Measurements from ENCODE around the gene ERCC6. TPM values are rescaled to one million over a fixed set of nuclear protein-coding genes. Genes with fewer than 3 reads are reported as not detected.
A peak's percentile ranks its signal among the peaks of the same experiment; 100 is the strongest.

The ERCC6 gene
- total RNA-seq, 1 experiment from 2014 or later = 64.4 TPM

GRCh38 chr10:49534670-49535381 lies 4.1 kb downstream of the ERCC6 start:
- BruUV-seq (replicated peaks) = no TSS peak
- DNase-seq (ENCODE audit: unreplicated experiment) = peak; percentile 8
- ChIA-PET POLR2A (interaction anchor here (1.0 to 1.9 kb wide), 5 partner anchors 10 to 946 kb away, joined by 3 to 7 read pairs (median 5); no protein-coding TSS in a partner anchor), CTCF (interaction anchor here (1.1 to 1.2 kb wide), 2 partner anchors 59 to 877 kb away, joined by 3 read pairs; no protein-coding TSS in a partner anchor)
- Mint-ChIP-seq H3K36me3 (ENCODE audit: insufficient read depth, unreplicated experiment) (peaks cover 76% of the 10 kb centered on the region), H3K27ac (ENCODE audit: low read depth, unreplicated experiment) (peak overlapping the region; percentile 43), H3K4me3 (ENCODE audit: unreplicated experiment) (peak overlapping the region; percentile 51), H3K9me3 (ENCODE audit: unreplicated experiment) (no peaks in the 10 kb centered on the region), H3K4me1 (ENCODE audit: insufficient read depth, unreplicated experiment) (peaks cover 49% of the 10 kb centered on the region), H3K27me3 (ENCODE audit: insufficient read depth, unreplicated experiment) (no peaks in the 10 kb centered on the region)
- TF ChIP-seq CTCF (IDR thresholded peaks at IDR 0.05; ENCODE audit: unreplicated experiment) = no peak
- intact Hi-C loops (cut with micrococcal nuclease) = loop anchor here (1.0 kb wide), 1 partner anchor 58 kb away; no protein-coding TSS in a partner anchor

GRCh38 chr10:49532461-49532860 lies 6.5 kb downstream of the ERCC6 start:
- H3K27ac Mint-ChIP-seq (ENCODE audit: low read depth, unreplicated experiment) = peak overlapping the region; percentile 32
- CTCF ChIA-PET = interaction anchor here (0.6 to 7.3 kb wide), 6 partner anchors 9 to 151 kb away, joined by 3 to 50 read pairs (median 6); no protein-coding TSS in a partner anchor
- H3K27me3 Mint-ChIP-seq (ENCODE audit: insufficient read depth, unreplicated experiment) = no peaks in the 10 kb centered on the region
- no peak for DNase-seq (ENCODE audit: unreplicated experiment)
- BruUV-seq (replicated peaks) = no TSS peak
- no peaks in the 10 kb centered on the region for H3K9me3 Mint-ChIP-seq (ENCODE audit: unreplicated experiment)
- H3K4me1 Mint-ChIP-seq (ENCODE audit: insufficient read depth, unreplicated experiment) = peaks cover 51% of the 10 kb centered on the region
- H3K4me3 Mint-ChIP-seq (ENCODE audit: unreplicated experiment) = no peak overlapping the region
- peaks cover 91% of the 10 kb centered on the region for H3K36me3 Mint-ChIP-seq (ENCODE audit: insufficient read depth, unreplicated experiment)
- intact Hi-C loops (cut with micrococcal nuclease) = no loop called here
- POLR2A ChIA-PET = interaction anchor here (0.6 to 0.8 kb wide), 2 partner anchors 8 to 1163 kb away, joined by 3 to 6 read pairs; no protein-coding TSS in a partner anchor
- TF ChIP-seq CTCF (IDR thresholded peaks at IDR 0.05; ENCODE audit: unreplicated experiment) = no peak

GRCh38 chr10:49528977-49529506 lies 9.9 kb downstream of the ERCC6 start:
- H3K9me3 Mint-ChIP-seq (ENCODE audit: unreplicated experiment) = no peaks in the 10 kb centered on the region
- no peaks in the 10 kb centered on the region for H3K27me3 Mint-ChIP-seq (ENCODE audit: insufficient read depth, unreplicated experiment)
- ChIA-PET POLR2A (interaction anchor here (0.7 to 0.8 kb wide), 2 partner anchors 10 to 18 kb away, joined by 3 to 4 read pairs; partner anchors contain the start of gene ERCC6), CTCF (interaction anchor here (0.6 to 7.3 kb wide), 3 partner anchors 10 to 872 kb away, joined by 3 to 50 read pairs (median 3); no protein-coding TSS in a partner anchor)
- H3K4me1 Mint-ChIP-seq (ENCODE audit: insufficient read depth, unreplicated experiment) = peaks cover 25% of the 10 kb centered on the region
- BruUV-seq (replicated peaks) = no TSS peak
- H3K36me3 Mint-ChIP-seq (ENCODE audit: insufficient read depth, unreplicated experiment) = peaks cover 95% of the 10 kb centered on the region
- DNase-seq (ENCODE audit: unreplicated experiment) = no peak
- no peak overlapping the region for H3K27ac Mint-ChIP-seq (ENCODE audit: low read depth, unreplicated experiment)
- H3K4me3 Mint-ChIP-seq (ENCODE audit: unreplicated experiment) = no peak overlapping the region
- intact Hi-C loops (cut with micrococcal nuclease) = no loop called here
- TF ChIP-seq CTCF (IDR thresholded peaks at IDR 0.05; ENCODE audit: unreplicated experiment) = no peak

- peaks cover 29% of the 10 kb centered on the region for H3K4me1 Mint-ChIP-seq (ENCODE audit: insufficient read depth, unreplicated experiment)
- H3K4me3 Mint-ChIP-seq (ENCODE audit: unreplicated experiment) = no peak overlapping the region
- intact Hi-C loops (cut with micrococcal nuclease) = no loop called here
- H3K27me3 Mint-ChIP-seq (ENCODE audit: insufficient read depth, unreplicated experiment) = no peaks in the 10 kb centered on the region
- H3K36me3 Mint-ChIP-seq (ENCODE audit: insufficient read depth, unreplicated experiment) = peaks cover 97% of the 10 kb centered on the region
- no peak for TF ChIP-seq CTCF (IDR thresholded peaks at IDR 0.05; ENCODE audit: unreplicated experiment)
- no TSS peak for BruUV-seq (replicated peaks)
- no peak overlapping the region for H3K27ac Mint-ChIP-seq (ENCODE audit: low read depth, unreplicated experiment)
- DNase-seq (ENCODE audit: unreplicated experiment) = no peak
- CTCF ChIA-PET = interaction anchor here (1.0 to 7.3 kb wide), 2 partner anchors 9 to 11 kb away, joined by 3 to 50 read pairs; partner anchors contain the start of gene ERCC6
- H3K9me3 Mint-ChIP-seq (ENCODE audit: unreplicated experiment) = no peaks in the 10 kb centered on the region
- POLR2A ChIA-PET = no interaction called here
Observed at GRCh38 chr10:49527850-49528249, 11.1 kb downstream of the ERCC6 start.
